Heart left ventricle (tissue), 16 donors: Measurements from ENCODE around the gene S100A4. TPM values are rescaled to one million over a fixed set of nuclear protein-coding genes. Genes with fewer than 3 reads are reported as not detected.

Experiments used
- ATAC-seq, 4 donors: fragments of 200-7000 bp; cut with Tn5 transposase; one replicate each; pipeline ENCODE4 v1.9.1; 2020 to 2022; ENCODE audit warnings: moderate library complexity in 4 of 4, mild to moderate bottlenecking in 3 of 4, moderate number of reproducible peaks in 1 of 4
- DNase-seq, 5 donors: peaks; one replicate each; pipeline ENCODE4 v3.0.0-alpha.2; 2020
- H3K27ac ChIP-seq, 12 donors: fragments of 200-600 bp; sonication (generic) in 4 of 12; one replicate each; pipeline versions ENCODE4 v1.5.0 to v1.8.0; 2016 to 2022; ENCODE audit warnings: mild to moderate bottlenecking in 2 of 12
- H3K27me3 ChIP-seq, 9 donors: fragments of 200-600 bp; sonication (generic) in 2 of 9; one replicate each; pipeline versions ENCODE4 v1.5.1 to v1.8.0; 2016 to 2022; ENCODE audit warnings: mild to moderate bottlenecking in 3 of 9
- H3K36me3 ChIP-seq, 9 donors: fragments of 200-600 bp; sonication (generic) in 2 of 9; one replicate each; pipeline versions ENCODE4 v1.5.0 to v1.8.0; 2018 to 2022; ENCODE audit warnings: mild to moderate bottlenecking in 2 of 9
- H3K4me1 ChIP-seq, 12 donors: fragments of 200-600 bp; sonication (generic) in 4 of 12; one replicate each; pipeline versions ENCODE4 v1.5.0 to v1.8.0; 2016 to 2022; ENCODE audit warnings: mild to moderate bottlenecking in 3 of 12
- H3K4me3 ChIP-seq, 12 donors: fragments of 200-600 bp; sonication (generic) in 4 of 12; one replicate each; pipeline versions ENCODE4 v1.5.0 to v1.8.0; 2017 to 2022; ENCODE audit warnings: mild to moderate bottlenecking in 9 of 12, moderate library complexity in 4 of 12
- H3K9me3 ChIP-seq, 12 donors: fragments of 200-600 bp; sonication (generic) in 4 of 12; one replicate each; pipeline versions ENCODE4 v1.5.0 to v1.8.0; 2016 to 2022; ENCODE audit warnings: mild to moderate bottlenecking in 1 of 12
- POLR2A ChIP-seq, 2 donors: fragments of 450-650 bp; IDR thresholded peaks; one replicate each; pipeline ENCODE4 v1.6.1; 2017; ENCODE audit warnings: antibody characterized with exemption in 2 of 2, mild to moderate bottlenecking in 2 of 2, moderate library complexity in 2 of 2
- WGBS, 4 donors: extraction: QIAGEN DNeasy Blood & Tissue Kit in 2 of 4; methylation state at CpG; one replicate each; pipeline versions ENCODE4 v1.1.5 to v1.1.7; 2013 to 2018; 5-methylcytosine and 5-hydroxymethylcytosine counted together
- intact Hi-C, 10 donors: fragments of 100-400 bp; cut with DNase I; formaldehyde crosslinking; loops; one replicate each; pipeline versions ENCODE4 v1.11.1 to v1.14.2; 2022
- polyA plus RNA-seq, 2 donors: library from polyadenylated mRNA; stranded (reverse); fragments of 200-250 nt; gene quantifications; one replicate each; pipeline ENCODE4 v1.2.3, GENCODE V29; 2013
- total RNA-seq, 9 donors: library from RNA; depleted of rRNA in 2 of 9; stranded (reverse); fragments of >200 nt in 2 of 9; fragmentation: NEBNext Ultra II Directional in 3 of 9; extraction: Animal tissue kit (Norgen Biotek cat#: 25700) in 3 of 9; gene quantifications; one replicate each; pipeline versions ENCODE4 v1.1.0 to v1.2.4, GENCODE V29; 2016 to 2023
- TF ChIP-seq, protein P1 (sequence below), 12 donors: fragments of 200-600 bp; sonication (generic) in 4 of 12; IDR thresholded peaks; one replicate each; pipeline versions ENCODE4 v1.5.0 to v1.8.0; 2018 to 2022; ENCODE audit warnings: antibody characterized with exemption in 12 of 12, mild to moderate bottlenecking in 5 of 12
- donor health status: ischemic (EF 13 %, LVEDD 7.1; RV severe dilation, severe dysfunction).
- donor health status: healthy with polysubstance abuse.
- donor health status: DM: no; HTN: yes; CAD: no.
- donor health status: DM: no; HTN: no; CAD: no.
- donor health status: ischemic (EF 25% LVEDD 6.9; RV normal size, moderate dysfunction).
- donor health status: ischemic (EF 25% LVEDD 5.7; RV mildly dilated, moderate dysfunction).
- donor health status: healthy.
- donor health status: DM: yes; HTN: yes; CAD: no.
- donor health status: ischemic (EF 35%, LVEDD 5.7; RV mildly dilated, moderate dysfunction).
- donor health status: nonischemic (EF 11% LVEDD 7.7; RV severe dilation, severe dysfunction).
- donor health status: DM: yes; HTN: yes; CAD: no.
- donor health status: PGD.
- donor health status: ischemic (EF 29% LVEDD 5.4; RV normal size, mild dysfunction).
- donor health status: nonischemic (EF 23%, LVEDD 6.1; RV moderate dilation, normal function).

S100A4 gene
- total and polyA plus RNA-seq, 11 donors: 56.9 to 398 (median 118) TPM

DNA sequence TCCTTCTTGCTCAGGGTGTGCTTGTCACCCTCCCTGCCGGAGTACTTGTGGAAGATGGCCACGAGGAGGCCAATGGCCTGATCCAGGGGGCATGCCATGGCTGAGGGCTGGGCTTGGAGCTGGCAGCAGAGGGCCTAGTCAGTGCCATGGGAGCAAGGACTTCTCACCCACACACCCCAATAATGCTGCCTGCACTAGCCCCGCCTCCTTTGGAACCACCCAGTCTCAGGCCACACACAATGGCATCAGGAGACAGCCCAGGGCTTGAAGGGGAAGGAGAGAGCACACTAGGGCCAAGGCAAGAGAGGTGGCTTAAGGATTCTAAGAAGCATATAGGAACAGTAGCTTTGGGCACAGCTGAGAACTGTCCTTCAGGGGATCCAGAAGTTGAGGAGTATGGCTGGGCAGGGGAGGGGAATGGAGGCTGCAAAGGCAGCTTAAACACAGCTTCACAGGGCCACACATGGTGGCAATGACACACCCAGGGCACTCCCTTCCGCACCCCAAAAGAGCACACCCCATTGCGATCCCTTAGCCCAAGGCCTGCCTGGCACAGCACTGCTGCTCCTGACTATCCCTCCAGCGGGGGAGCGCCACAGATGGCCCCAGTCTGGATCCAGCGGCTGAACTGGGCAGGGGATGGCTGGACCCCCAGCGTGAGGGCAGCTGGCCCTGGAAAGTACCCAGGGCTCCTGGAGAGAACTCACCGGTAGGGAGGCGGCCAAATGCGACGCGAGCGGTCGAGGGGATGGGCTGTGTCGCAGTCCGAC, 10.2 kb downstream of the S100A4 start, which contains the start of gene S100A6:
TSS of gene S100A6 (minus strand) at position 750 of the 770 bp plus-strand sequence. CDS start at position 98, 652 bp downstream.
- 23 to 67% (median 27%) methylated on average over 4 to 18 of the region's 18 CpGs for WGBS, 4 donors
- Histone ChIP-seq H3K27ac (peak within 1 kb of the TSS; percentile 89 to 100 (median 98)), H3K36me3 (peaks cover 0 to 7% (median 0%) of the 10 kb centered on the region in 9 donors), H3K4me3 (peak within 1 kb of the TSS; percentile 61 to 97 (median 85)), H3K27me3 (no peaks in the 10 kb centered on the region), H3K4me1 (peaks cover 0 to 67% (median 28%) of the 10 kb centered on the region in 12 donors), H3K9me3 (no peaks in the 10 kb centered on the region)
- TF ChIP-seq, protein P1, sequence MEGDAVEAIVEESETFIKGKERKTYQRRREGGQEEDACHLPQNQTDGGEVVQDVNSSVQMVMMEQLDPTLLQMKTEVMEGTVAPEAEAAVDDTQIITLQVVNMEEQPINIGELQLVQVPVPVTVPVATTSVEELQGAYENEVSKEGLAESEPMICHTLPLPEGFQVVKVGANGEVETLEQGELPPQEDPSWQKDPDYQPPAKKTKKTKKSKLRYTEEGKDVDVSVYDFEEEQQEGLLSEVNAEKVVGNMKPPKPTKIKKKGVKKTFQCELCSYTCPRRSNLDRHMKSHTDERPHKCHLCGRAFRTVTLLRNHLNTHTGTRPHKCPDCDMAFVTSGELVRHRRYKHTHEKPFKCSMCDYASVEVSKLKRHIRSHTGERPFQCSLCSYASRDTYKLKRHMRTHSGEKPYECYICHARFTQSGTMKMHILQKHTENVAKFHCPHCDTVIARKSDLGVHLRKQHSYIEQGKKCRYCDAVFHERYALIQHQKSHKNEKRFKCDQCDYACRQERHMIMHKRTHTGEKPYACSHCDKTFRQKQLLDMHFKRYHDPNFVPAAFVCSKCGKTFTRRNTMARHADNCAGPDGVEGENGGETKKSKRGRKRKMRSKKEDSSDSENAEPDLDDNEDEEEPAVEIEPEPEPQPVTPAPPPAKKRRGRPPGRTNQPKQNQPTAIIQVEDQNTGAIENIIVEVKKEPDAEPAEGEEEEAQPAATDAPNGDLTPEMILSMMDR (IDR thresholded peaks at IDR 0.05): peak in 1 of 12 donors; percentile 6
- TF ChIP-seq POLR2A (IDR thresholded peaks at IDR 0.05): peak in 1 of 2 donors; percentile 72
- DNase-seq (peak; percentile 63 to 78 (median 71)), ATAC-seq (peak; percentile 16 to 62 (median 54))
- intact Hi-C loops: loop anchor here in 3 of 10 donors (2.0 to 10.0 kb wide), 2 partner anchors 31 to 449 kb away; partner anchors contain the start of gene RAB13 (in 1 of the 3)

DNA sequence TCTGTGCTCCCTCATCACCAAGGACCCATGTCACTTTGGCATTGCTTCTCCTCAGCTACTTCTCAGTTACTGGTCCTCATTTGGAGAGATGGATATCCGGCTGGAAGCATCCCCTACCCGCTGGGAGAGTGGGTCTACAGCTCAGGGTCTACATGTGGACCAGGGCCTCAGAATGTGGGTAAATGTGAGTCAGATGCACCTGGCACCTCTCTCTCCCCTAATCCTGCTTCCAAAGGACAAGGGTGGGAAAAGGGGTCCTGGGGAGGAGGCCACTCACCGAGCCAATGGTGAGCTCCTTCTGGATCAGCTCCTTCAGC, 10.7 kb downstream of the S100A4 start:
- Histone ChIP-seq H3K27ac (peak overlapping the region; percentile 89 to 100 (median 98)), H3K27me3 (no peaks in the 10 kb centered on the region), H3K4me3 (peak overlapping the region; percentile 61 to 97 (median 85)), H3K36me3 (peaks cover 0 to 7% (median 0%) of the 10 kb centered on the region in 9 donors), H3K9me3 (no peaks in the 10 kb centered on the region), H3K4me1 (peaks cover 0 to 62% (median 28%) of the 10 kb centered on the region in 12 donors)
- no peak for TF ChIP-seq POLR2A (IDR thresholded peaks at IDR 0.05)
- TF ChIP-seq, protein P1 (IDR thresholded peaks at IDR 0.05): no peak
- intact Hi-C loops: loop anchor here in 5 of 10 donors (2.0 to 10.0 kb wide), 6 partner anchors 32 to 450 kb away; partner anchors contain the start of genes CHTOP (in 1 of the 5), RAB13 (in 1 of the 5), S100A14 (in 1 of the 5) and S100A16 (in 1 of the 5)
- no peak for DNase-seq
- no peak for ATAC-seq
- WGBS, 4 donors: 84 to 95% (median 87%) methylated on average over 3 of the region's 3 CpGs

DNA sequence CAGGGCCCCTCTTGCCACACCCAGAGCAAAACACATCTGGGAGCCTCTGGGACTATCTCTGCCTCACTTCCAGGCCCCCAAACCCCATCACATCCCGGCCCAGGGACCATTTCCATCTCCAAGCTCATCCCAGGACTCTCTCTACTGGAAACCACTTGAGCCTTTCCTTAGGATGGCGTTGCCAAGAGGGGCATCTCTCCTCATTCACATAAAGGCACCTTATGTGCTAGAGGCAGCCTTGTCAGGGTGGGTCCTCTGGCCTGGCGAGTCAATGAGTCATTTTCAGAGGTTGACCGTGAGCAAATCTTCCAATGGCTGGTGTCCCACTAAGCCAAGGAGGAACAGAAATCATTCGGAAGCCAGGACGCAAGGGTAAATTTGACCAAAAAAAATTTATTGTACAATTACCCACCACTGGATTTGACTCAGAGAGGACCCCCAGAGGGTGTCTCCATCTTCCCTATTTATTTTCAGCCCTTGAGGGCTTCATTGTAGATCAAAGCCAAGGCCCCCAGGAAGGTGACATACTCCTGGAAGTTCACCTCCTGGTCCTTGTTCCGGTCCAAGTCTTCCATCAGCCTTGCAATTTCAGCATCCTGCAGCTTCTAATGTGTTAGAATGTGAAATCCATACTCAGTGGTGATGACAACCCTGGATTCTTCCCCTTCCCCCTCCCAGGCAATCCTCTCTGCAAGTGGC, 11.2 kb downstream of the S100A4 start:
- H3K27me3 ChIP-seq: no peaks in the 10 kb centered on the region
- H3K4me3 ChIP-seq: peak overlapping the region; percentile 61 to 97 (median 85)
- WGBS, 4 donors: 82 to 90% (median 87%) methylated on average over 7 of the region's 7 CpGs
- H3K36me3 ChIP-seq: peaks cover 0 to 7% (median 0%) of the 10 kb centered on the region in 9 donors
- intact Hi-C loops: loop anchor here in 5 of 10 donors (2.0 to 10.0 kb wide), 6 partner anchors 32 to 450 kb away; partner anchors contain the start of genes CHTOP (in 1 of the 5), RAB13 (in 1 of the 5), S100A14 (in 1 of the 5) and S100A16 (in 1 of the 5)
- DNase-seq (no peak), ATAC-seq (no peak)
- H3K27ac ChIP-seq: peak overlapping the region in 11 of 12 donors; percentile 89 to 100 (median 98)
- TF ChIP-seq, protein P1 (IDR thresholded peaks at IDR 0.05): no peak
- TF ChIP-seq POLR2A (IDR thresholded peaks at IDR 0.05): no peak
- peaks cover 0 to 58% (median 28%) of the 10 kb centered on the region in 12 donors for H3K4me1 ChIP-seq
- H3K9me3 ChIP-seq: no peaks in the 10 kb centered on the region
